Measurements from ENCODE around the gene PRKN. TPM values are rescaled to one million over a fixed set of nuclear protein-coding genes. Genes with fewer than 3 reads are reported as not detected.

Gene PRKN
- polyA plus RNA-seq, 1 donor from 2014 or later = 1.2 TPM

- Histone ChIP-seq H3K4me2 (ENCODE audit: low read length) (no peak overlapping the region), H3K27me3 (ENCODE audit: insufficient read depth, low read depth, low read length) (no peaks in the 10 kb centered on the region), H3K27ac (ENCODE audit: low read length) (no peak overlapping the region), H4K20me1 (ENCODE audit: insufficient read depth) (no peaks in the 10 kb centered on the region), H3K9me2 (ENCODE audit: insufficient read depth, low read length) (no peaks in the 10 kb centered on the region), H3K4me3 (ENCODE audit: low read length) (no peak overlapping the region), H2AFZ (ENCODE audit: low read depth, low read length) (no peak overlapping the region), H3K36me3 (ENCODE audit: insufficient read depth, low read length) (no peaks in the 10 kb centered on the region), H3K79me2 (replicated peaks; ENCODE audit: insufficient read depth, low read length) (no peaks in the 10 kb centered on the region), H3K9me3 (ENCODE audit: low read length) (no peaks in the 10 kb centered on the region), H3K9ac (ENCODE audit: low read length) (no peak overlapping the region), H3F3A (ENCODE audit: insufficient read depth, low read length, poor library complexity, severe bottlenecking) (no peaks in the 10 kb centered on the region)
- no peak for TF ChIP-seq REST (IDR thresholded peaks at IDR 0.05; ENCODE audit: borderline replicate concordance)
Measured at GRCh38 chr6:162046324-162046723, 681.2 kb downstream of the PRKN start.

- no peak overlapping the region for H3K27ac ChIP-seq (ENCODE audit: low read length)
- H3K79me2 ChIP-seq (replicated peaks; ENCODE audit: insufficient read depth, low read length) = no peaks in the 10 kb centered on the region
- no peaks in the 10 kb centered on the region for H3K36me3 ChIP-seq (ENCODE audit: insufficient read depth, low read length)
- no peaks in the 10 kb centered on the region for H3K9me2 ChIP-seq (ENCODE audit: insufficient read depth, low read length)
- H3K9ac ChIP-seq (ENCODE audit: low read length) = no peak overlapping the region
- no peaks in the 10 kb centered on the region for H3K9me3 ChIP-seq (ENCODE audit: low read length)
- H4K20me1 ChIP-seq (ENCODE audit: insufficient read depth) = no peaks in the 10 kb centered on the region
- no peak overlapping the region for H3K4me2 ChIP-seq (ENCODE audit: low read length)
- H3K4me3 ChIP-seq (ENCODE audit: low read length) = no peak overlapping the region
- no peak overlapping the region for H2AFZ ChIP-seq (ENCODE audit: low read depth, low read length)
- no peaks in the 10 kb centered on the region for H3F3A ChIP-seq (ENCODE audit: insufficient read depth, low read length, poor library complexity, severe bottlenecking)
- TF ChIP-seq RAD21 (conservative IDR thresholded peaks at IDR 0.05) = no peak
- TF ChIP-seq POLR2AphosphoS5 (IDR thresholded peaks at IDR 0.05) = no peak
- no peak for TF ChIP-seq TAF1 (IDR thresholded peaks at IDR 0.05; ENCODE audit: low read depth)
- TF ChIP-seq CTCF (IDR thresholded peaks at IDR 0.05; ENCODE audit: poor library complexity, severe bottlenecking) = no peak
- TF ChIP-seq MXI1 (conservative IDR thresholded peaks at IDR 0.05; ENCODE audit: poor library complexity, severe bottlenecking) = no peak
- no peak for TF ChIP-seq EP300 (conservative IDR thresholded peaks at IDR 0.05; ENCODE audit: poor library complexity, severe bottlenecking)
- no peak for TF ChIP-seq EZH2 (IDR thresholded peaks at IDR 0.05; ENCODE audit: borderline replicate concordance, insufficient read depth, low read length, poor library complexity, severe bottlenecking)
- TF ChIP-seq SMC3 (conservative IDR thresholded peaks at IDR 0.05; ENCODE audit: poor library complexity) = no peak
- TF ChIP-seq REST (IDR thresholded peaks at IDR 0.05; ENCODE audit: borderline replicate concordance) = no peak
- no peaks in the 10 kb centered on the region for H3K27me3 ChIP-seq (ENCODE audit: insufficient read depth, low read depth, low read length)
Measured at GRCh38 chr6:162032620-162033019, 694.9 kb downstream of the PRKN start.

All from neural cell (in vitro differentiated cells).